GM04503 (cell line): ENCODE measurements around the gene TRIM56.
"Not testable (repeated sequence)": the region's sequence is repeated elsewhere in the genome, so short reads cannot be mapped to it uniquely, and the experiment has no call there.

Experiments
- DNase-seq: peaks from one replicate; pipeline ENCODE4 v3.0.0-alpha.2; 2012; ENCODE audit warnings: low read depth

TRIM56 gene

GRCh38 chr7:101132626-101133600, 47.6 kb downstream of the TRIM56 start:
- DNase-seq: not testable (repeated sequence)

- DNase-seq: no peak
Measured at GRCh38 chr7:101133621-101134398, 48.5 kb downstream of the TRIM56 start.

DNA sequence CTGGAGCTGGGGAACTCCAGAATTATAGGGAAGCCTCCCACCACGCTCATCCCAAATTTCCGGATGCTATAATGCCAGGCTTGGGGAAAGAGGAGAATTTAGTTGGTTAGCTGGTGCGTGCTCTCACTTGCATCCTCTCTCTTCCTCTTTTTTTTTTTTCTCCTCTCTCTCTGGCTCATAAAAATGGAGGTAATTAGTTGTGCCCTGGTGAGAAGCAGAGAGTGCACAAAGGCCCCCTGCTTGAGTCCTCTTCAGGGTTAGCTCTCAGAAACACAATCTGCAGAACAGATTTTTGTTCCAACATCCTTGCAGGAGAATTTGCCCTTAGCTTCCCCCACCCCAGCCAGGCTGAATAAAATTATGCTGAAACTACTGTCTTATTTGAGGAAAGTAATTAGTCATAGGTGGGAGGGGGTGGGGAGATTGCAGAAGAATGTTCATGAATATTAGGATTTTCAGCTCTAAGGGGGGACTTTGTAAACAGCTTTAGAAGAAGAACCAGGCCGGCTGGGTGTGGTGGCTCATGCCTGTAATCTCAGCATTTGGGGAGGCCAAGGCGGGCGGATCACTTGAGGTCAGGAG, 49.2 kb downstream of the TRIM56 start:
- no peak for DNase-seq

- no peak for DNase-seq
Measured at GRCh38 chr7:101137651-101138212, 52.5 kb downstream of the TRIM56 start.

DNA sequence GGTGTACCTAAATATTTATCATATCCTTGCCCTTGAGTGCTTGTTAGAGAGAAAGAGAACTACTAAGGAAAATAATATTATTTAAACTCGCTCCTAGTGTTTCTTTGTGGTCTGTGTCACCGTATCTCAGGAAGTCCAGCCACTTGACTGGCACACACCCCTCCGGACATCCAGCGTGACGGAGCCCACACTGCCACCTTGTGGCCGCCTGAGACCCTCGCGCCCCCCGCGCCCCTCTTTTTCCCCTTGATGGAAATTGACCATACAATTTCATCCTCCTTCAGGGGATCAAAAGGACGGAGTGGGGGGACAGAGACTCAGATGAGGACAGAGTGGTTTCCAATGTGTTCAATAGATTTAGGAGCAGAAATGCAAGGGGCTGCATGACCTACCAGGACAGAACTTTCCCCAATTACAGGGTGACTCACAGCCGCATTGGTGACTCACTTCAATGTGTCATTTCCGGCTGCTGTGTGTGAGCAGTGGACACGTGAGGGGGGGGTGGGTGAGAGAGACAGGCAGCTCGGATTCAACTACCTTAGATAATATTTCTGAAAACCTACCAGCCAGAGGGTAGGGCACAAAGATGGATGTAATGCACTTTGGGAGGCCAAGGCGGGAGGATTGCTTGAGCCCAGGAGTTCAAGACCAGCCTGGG, 53.1 kb downstream of the TRIM56 start:
- peak; percentile 83 for DNase-seq

DNA sequence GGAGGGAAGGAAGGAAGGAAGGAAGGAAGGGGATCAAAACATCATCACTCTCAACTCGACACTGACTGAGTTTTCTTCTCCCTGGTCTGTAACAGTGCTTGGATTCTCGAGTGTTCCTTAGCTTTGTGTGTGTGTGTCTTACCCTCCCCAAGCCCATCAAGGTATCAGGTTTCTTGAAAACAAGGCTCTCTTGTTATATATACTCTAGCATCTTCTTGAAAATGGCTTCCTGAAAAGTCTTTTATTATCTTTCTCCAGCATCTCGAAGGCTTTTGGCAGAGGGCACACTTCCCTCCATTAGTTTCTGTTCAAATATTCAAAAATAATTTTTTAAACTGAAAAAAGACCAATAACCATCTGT, 55.0 kb downstream of the TRIM56 start:
- no peak for DNase-seq

GRCh38 chr7:101140746-101141382, 55.6 kb downstream of the TRIM56 start:
- DNase-seq: no peak
